OCI-LY7 (cell line): ENCODE results near the gene FAM20A. TPM values are rescaled to one million over a fixed set of nuclear protein-coding genes. Genes with fewer than 3 reads are reported as not detected.
"Not testable (repeated sequence)": the region's sequence is repeated elsewhere in the genome, so short reads cannot be mapped to it uniquely, and the experiment has no call there.

Source experiments
- BruUV-seq: library from RNA; stranded (reverse); fragments of 400-500 nt; replicated peaks from 2 replicates; lab custom pipeline; 2021; lab: Mats Ljungman, UMichigan
- CTCF ChIA-PET: fragments of 300-600 bp; sonication (Branson Sonifier 250); formaldehyde crosslinking; loops from one replicate; lab custom pipeline; 2022; ENCODE audit warnings: antibody characterized with exemption; ENCODE audit not compliant: unreplicated experiment; lab: Charles Lee
- POLR2A ChIA-PET: fragments of 300-600 bp; sonication (Branson Sonifier 250); formaldehyde crosslinking; loops from one replicate; lab custom pipeline; 2022; ENCODE audit warnings: antibody characterized with exemption; lab: Charles Lee
- DNase-seq: peaks from one replicate; pipeline ENCODE4 v3.0.0-alpha.2; 2015; ENCODE audit warnings: low spot score
- H2AFZ ChIP-seq: fragments of 200-600 bp; sonication (generic), shearing (Covaris generic); 2 replicates; pipeline ENCODE4 v1.6.1; 2014; ENCODE audit warnings: mild to moderate bottlenecking, antibody characterized with exemption, low read length, moderate library complexity
- H3K27ac ChIP-seq: fragments of 200-600 bp; sonication (generic); 2 replicates; pipeline ENCODE4 v1.5.1; 2014; ENCODE audit warnings: mixed run types, low read depth, mild to moderate bottlenecking, moderate library complexity, low read length, inconsistent platforms; ENCODE audit not compliant: poor library complexity, severe bottlenecking
- H3K36me3 ChIP-seq: fragments of 200-600 bp; sonication (generic); 2 replicates; pipeline ENCODE4 v1.6.1; 2014; ENCODE audit warnings: mild to moderate bottlenecking, antibody characterized with exemption, low read length, moderate library complexity, mixed read lengths; ENCODE audit not compliant: insufficient read depth
- H3K4me1 ChIP-seq: fragments of 200-600 bp; sonication (generic); 2 replicates; pipeline ENCODE4 v1.5.1; 2014; ENCODE audit warnings: mild to moderate bottlenecking, low read length; ENCODE audit not compliant: insufficient read depth, poor library complexity, severe bottlenecking
- H3K4me2 ChIP-seq: fragments of 200-600 bp; sonication (generic); 2 replicates; pipeline ENCODE4 v1.6.1; 2014; ENCODE audit warnings: mild to moderate bottlenecking, low read length
- H3K4me3 ChIP-seq: fragments of 200-600 bp; sonication (generic); 2 replicates; pipeline ENCODE4 v1.5.1; 2014; ENCODE audit warnings: mild to moderate bottlenecking, low read depth, low read length; ENCODE audit not compliant: poor library complexity, severe bottlenecking
- H3K79me2 ChIP-seq: fragments of 200-600 bp; sonication (generic); 2 replicates; pipeline ENCODE4 v1.6.1; 2016; ENCODE audit warnings: low read depth, mild to moderate bottlenecking, low read length, moderate library complexity, mixed read lengths; ENCODE audit not compliant: insufficient read depth
- H3K9me2 ChIP-seq: fragments of 200-600 bp; sonication (generic); 2 replicates; pipeline ENCODE4 v1.6.1; 2016; ENCODE audit warnings: mild to moderate bottlenecking, low read length, mixed read lengths; ENCODE audit not compliant: insufficient read depth
- H3K9me3 ChIP-seq: fragments of 200-600 bp; sonication (generic); 2 replicates; pipeline ENCODE4 v1.6.1; 2014; ENCODE audit warnings: mild to moderate bottlenecking, mixed run types, low read length, mixed read lengths
- H4K20me1 ChIP-seq: fragments of 200-600 bp; sonication (generic); 2 replicates; pipeline ENCODE4 v1.6.1; 2014; ENCODE audit warnings: mild to moderate bottlenecking, antibody characterized with exemption, low read length, moderate library complexity, mixed read lengths; ENCODE audit not compliant: insufficient read depth
- CTCF ChIP-seq: fragments of 200-600 bp; sonication (generic); conservative IDR thresholded peaks from 2 replicates; pipeline ENCODE4 v1.5.1; 2014; ENCODE audit warnings: mild to moderate bottlenecking, antibody characterized with exemption, low read length, moderate library complexity, mixed read lengths
- EZH2phosphoT487 ChIP-seq: fragments of 200-600 bp; sonication (generic); IDR thresholded peaks from 2 replicates; pipeline ENCODE4 v1.6.1; 2018; ENCODE audit warnings: low read depth, borderline replicate concordance, mild to moderate bottlenecking, mixed run types, antibody characterized with exemption, low read length, moderate library complexity, mixed read lengths
- intact Hi-C: fragments of 100-400 bp; cut with micrococcal nuclease; formaldehyde crosslinking; loops from one replicate; pipeline ENCODE4 v1.10.0; 2022; ENCODE audit not compliant: unreplicated experiment
- total RNA-seq, 2 experiments: library from RNA; depleted of rRNA in 1 of 2; stranded (reverse); fragments of >200 nt in 1 of 2; shearing (Covaris generic) in 1 of 2; gene quantifications; 2 replicates each; pipeline ENCODE4 v1.2.3, GENCODE V29; 2014 to 2022

Gene FAM20A
- total RNA-seq, 2 experiments from 2014 or later, result not detected

- ChIA-PET CTCF (no interaction called here), POLR2A (interaction anchor here (0.5 to 1.9 kb wide), 4 partner anchors 11 to 774 kb away, joined by 3 to 5 read pairs (median 4); no protein-coding TSS in a partner anchor)
- H3K9me3 ChIP-seq, result no peaks in the 10 kb centered on the region
- no peak for DNase-seq
- BruUV-seq, result no TSS peak
- H3K4me3 ChIP-seq, result no peak overlapping the region
- no peaks in the 10 kb centered on the region for H3K9me2 ChIP-seq
- H3K27ac ChIP-seq, result no peak overlapping the region
- H3K4me1 ChIP-seq, result no peaks in the 10 kb centered on the region
- intact Hi-C loops, result no loop called here
- H2AFZ ChIP-seq, result no peak overlapping the region
- TF ChIP-seq EZH2phosphoT487 (no peak), CTCF (no peak)
- H3K79me2 ChIP-seq, result peaks cover 3% of the 10 kb centered on the region; the same call in 1 of the 2 replicates
- H3K36me3 ChIP-seq, result peaks cover 100% of the 10 kb centered on the region
- no peak overlapping the region for H3K4me2 ChIP-seq
- peaks cover 4% of the 10 kb centered on the region; the same call in 1 of the 2 replicates for H4K20me1 ChIP-seq
Observed at GRCh38 chr17:68526548-68526947, 74.6 kb downstream of the FAM20A start.

GRCh38 chr17:68522266-68522665 lies 78.9 kb downstream of the FAM20A start:
- Histone ChIP-seq H4K20me1 (peaks cover 2% of the 10 kb centered on the region; the same call in 1 of the 2 replicates), H2AFZ (no peak overlapping the region), H3K4me1 (no peaks in the 10 kb centered on the region), H3K9me2 (no peaks in the 10 kb centered on the region), H3K36me3 (peaks cover 99% of the 10 kb centered on the region), H3K4me3 (no peak overlapping the region), H3K4me2 (no peak overlapping the region), H3K9me3 (peaks cover 14% of the 10 kb centered on the region; the same call in 1 of the 2 replicates), H3K79me2 (peaks cover 23% of the 10 kb centered on the region; the same call in 1 of the 2 replicates), H3K27ac (no peak overlapping the region)
- TF ChIP-seq EZH2phosphoT487 (no peak), CTCF (no peak)
- intact Hi-C loops, result no loop called here
- ChIA-PET CTCF (no interaction called here), POLR2A (no interaction called here)
- DNase-seq, result no peak
- no TSS peak for BruUV-seq

- Histone ChIP-seq H3K9me3 (peaks cover 22% of the 10 kb centered on the region; the same call in 1 of the 2 replicates), H3K79me2 (peaks cover 46% of the 10 kb centered on the region), H2AFZ (no peak overlapping the region), H3K27ac (no peak overlapping the region), H3K4me2 (no peak overlapping the region), H3K4me3 (no peak overlapping the region), H3K4me1 (peaks cover 5% of the 10 kb centered on the region), H3K36me3 (peaks cover 99% of the 10 kb centered on the region), H4K20me1 (peaks cover 5% of the 10 kb centered on the region; the same call in 1 of the 2 replicates), H3K9me2 (no peaks in the 10 kb centered on the region)
- TF ChIP-seq CTCF (no peak), EZH2phosphoT487 (no peak)
- no peak for DNase-seq
- CTCF ChIA-PET, result no interaction called here
- BruUV-seq, result no TSS peak
- POLR2A ChIA-PET, result no interaction called here
- intact Hi-C loops, result no loop called here
Observed at GRCh38 chr17:68519911-68520310, 81.3 kb downstream of the FAM20A start.

- CTCF ChIA-PET, POLR2A ChIA-PET, BruUV-seq, H3K9me2 ChIP-seq, DNase-seq, H3K4me3 ChIP-seq, H3K4me2 ChIP-seq, intact Hi-C loops, H2AFZ ChIP-seq, H3K27ac ChIP-seq: not testable (repeated sequence)
- peaks cover 14% of the 10 kb centered on the region for H3K4me1 ChIP-seq
- H3K9me3 ChIP-seq, result peaks cover 22% of the 10 kb centered on the region; the same call in 1 of the 2 replicates
- H4K20me1 ChIP-seq, result peaks cover 14% of the 10 kb centered on the region
- H3K79me2 ChIP-seq, result peaks cover 55% of the 10 kb centered on the region
- H3K36me3 ChIP-seq, result peaks cover 97% of the 10 kb centered on the region
Observed at GRCh38 chr17:68519051-68519450, 82.1 kb downstream of the FAM20A start.
